ENCODE data around the gene OLIG3.

The OLIG3 gene

DNA sequence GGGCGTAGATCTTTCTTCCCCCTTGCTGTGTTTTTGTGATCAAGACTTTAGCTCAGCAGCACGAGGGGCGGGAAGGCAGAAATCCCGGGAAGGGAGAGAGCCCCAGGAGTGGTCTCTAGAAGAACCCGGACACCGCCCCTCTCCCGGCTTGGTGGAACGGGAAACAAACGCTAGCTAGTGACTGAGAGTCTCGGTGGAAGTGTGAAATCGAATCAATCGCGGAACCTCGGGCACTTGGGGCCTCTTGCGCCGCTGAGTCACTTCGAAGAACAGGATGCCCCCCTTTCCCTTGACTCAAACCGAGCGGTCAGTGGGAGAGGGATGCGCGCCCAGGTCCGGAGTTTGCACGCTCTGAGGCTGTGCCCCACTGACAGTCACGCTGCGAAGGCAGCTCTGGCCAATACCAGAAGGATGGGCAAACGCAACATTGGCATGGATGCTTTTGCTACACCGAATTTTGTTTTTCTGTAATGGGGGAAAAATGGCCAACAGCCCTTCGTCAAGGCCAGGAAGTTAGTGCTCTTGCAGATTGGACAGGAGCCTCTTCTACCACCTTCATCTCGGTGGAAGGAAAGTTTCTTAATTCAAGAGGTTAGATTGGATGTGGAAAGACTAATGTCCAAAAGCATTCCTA is 1.6 kb upstream of the OLIG3 start:
- no peak for DNase-seq (ENCODE audit: low read depth)

DNA sequence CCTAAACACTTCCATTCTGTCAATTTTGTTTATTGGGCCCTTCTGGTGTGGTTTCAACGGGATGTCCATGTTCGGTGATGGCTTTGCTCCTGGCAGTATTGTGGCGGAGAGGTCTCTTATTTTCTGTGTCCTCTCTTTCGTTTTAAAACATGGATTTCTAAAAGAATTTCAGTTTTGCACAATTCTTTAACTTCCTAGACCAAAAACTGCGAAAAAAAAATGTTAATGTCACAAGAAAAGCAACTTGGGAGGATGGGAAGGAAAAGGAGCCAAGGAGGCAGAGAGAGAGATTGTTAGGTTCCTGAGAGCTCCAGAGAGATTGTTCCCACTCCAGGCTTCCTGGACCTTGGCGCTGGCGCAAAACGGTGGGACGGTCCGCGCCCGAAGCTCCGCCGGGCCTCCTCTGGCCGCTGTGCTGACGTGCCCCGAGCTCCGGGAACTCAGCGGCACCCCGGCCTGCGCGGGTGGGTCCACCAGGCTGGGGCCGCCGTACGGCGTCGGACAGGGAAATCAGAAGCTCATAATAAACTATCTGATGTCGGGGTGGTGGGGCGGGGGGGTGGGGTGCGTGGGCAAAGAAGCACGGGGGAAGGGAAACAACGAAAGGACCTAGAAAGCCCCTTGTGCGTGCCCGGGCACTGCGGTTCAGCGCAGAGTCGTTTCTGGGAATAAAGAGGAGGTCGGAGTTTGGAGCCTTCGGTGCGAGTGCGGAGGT is 951 bp upstream of the OLIG3 start:
- no peak for DNase-seq (ENCODE audit: low read depth)

DNA sequence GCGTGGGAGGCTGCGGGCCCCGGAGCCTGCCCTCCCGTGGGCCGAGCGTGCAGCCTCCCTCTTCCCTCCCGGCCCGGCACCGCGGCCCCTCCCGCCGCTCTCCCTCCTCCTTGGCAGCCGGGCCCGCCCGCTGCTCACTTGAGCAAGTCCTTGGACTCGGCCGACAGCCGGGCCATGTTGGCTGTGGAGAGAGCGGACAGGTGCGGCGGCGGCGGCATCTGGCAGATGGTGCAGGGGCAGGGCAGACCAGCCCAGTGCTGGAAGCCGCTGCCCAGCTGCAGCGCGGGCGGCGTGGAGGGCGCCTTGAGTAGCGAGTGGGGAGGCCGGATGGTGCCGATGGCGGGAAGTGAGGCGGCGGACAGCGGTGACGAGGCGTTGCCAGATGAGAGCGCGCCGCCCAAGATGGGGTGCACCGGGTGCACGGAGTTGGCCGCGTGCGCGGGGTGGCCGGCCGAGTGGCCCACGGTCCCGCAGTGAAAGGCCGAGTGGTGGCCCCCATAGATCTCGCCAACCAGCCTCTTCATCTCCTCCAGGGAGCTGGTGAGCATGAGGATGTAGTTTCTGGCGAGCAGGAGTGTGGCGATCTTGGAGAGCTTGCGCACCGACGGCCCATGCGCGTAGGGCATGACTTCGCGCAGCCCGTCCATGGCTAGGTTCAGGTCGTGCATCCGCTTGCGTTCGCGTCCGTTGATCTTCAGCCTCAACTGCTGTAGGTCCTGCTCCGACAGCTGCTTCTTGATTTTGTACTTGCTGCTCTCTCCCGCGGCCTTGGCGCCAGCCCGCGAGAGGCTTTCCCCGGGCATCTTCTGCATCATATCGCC is 766 bp downstream of the OLIG3 start:
- no peak for DNase-seq (ENCODE audit: low read depth)

GRCh38 chr6:137492289-137493217 is 1.6 kb downstream of the OLIG3 start:
- no peak for DNase-seq (ENCODE audit: low read depth)

DNA sequence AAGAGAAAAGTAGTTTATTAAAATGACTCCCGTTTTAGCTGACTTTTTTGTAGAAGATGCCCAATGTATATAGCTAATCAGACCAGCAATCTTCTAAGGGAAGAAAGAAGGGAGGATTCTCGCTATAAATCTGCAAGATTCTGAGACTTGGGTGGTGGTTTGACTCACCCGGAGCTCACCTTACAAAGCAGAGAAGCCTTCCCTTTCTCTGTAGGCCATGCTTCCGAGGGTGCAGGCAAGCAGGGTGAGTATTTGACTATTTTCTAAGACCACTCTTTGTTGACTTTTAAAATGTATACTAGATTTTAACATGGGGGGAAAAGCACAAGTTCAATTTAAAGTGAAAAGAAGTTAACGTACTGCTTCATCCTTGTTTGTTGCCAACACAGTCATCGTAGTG is 2.7 kb downstream of the OLIG3 start:
- DNase-seq (ENCODE audit: low read depth), result no peak

GRCh38 chr6:137490961-137491360 is 3.2 kb downstream of the OLIG3 start:
- no peak for DNase-seq (ENCODE audit: low read depth)

DNA sequence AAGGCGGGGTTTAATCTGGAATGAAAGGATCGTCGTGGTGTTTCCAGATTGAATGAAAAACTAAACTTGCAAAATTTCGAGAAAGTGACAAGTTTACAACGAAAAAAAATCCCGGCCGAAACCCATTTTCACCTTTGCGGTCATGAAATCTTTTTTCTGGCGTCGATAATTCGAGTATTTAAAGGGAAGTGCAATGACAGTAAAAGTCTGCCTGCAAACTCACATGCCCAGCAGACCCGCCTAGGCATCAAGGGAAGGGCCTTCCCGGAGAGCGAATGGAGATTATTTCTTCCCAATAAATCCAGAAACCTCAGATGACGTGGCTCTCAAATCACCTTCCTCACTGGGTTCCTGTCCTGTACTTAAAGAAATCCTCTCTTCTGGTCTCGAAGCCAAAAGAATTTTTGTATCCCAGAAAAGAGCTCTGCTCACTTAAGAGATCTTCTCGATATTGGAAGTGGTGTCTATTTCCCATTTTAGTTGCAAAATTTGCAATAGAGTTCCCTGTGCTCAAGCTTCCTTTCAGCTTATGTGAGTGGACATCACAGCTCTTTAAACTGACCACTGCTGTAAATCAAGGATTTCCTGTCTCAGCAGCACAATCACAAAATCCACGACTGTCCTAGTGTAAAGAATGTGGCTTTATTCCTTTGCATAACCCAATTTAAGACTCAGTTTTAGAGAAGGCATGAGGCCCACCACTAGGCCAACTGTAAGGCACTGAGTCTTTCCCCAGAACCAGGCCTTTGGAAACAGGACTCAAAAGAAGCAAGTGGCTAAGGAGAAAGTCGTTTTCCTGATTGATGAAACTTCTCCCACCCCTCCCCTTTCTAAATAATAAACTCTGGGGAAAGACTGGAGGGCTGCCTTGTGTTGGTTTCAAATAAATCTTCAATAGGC is 3.9 kb downstream of the OLIG3 start:
- DNase-seq (ENCODE audit: low read depth), result no peak

DNA sequence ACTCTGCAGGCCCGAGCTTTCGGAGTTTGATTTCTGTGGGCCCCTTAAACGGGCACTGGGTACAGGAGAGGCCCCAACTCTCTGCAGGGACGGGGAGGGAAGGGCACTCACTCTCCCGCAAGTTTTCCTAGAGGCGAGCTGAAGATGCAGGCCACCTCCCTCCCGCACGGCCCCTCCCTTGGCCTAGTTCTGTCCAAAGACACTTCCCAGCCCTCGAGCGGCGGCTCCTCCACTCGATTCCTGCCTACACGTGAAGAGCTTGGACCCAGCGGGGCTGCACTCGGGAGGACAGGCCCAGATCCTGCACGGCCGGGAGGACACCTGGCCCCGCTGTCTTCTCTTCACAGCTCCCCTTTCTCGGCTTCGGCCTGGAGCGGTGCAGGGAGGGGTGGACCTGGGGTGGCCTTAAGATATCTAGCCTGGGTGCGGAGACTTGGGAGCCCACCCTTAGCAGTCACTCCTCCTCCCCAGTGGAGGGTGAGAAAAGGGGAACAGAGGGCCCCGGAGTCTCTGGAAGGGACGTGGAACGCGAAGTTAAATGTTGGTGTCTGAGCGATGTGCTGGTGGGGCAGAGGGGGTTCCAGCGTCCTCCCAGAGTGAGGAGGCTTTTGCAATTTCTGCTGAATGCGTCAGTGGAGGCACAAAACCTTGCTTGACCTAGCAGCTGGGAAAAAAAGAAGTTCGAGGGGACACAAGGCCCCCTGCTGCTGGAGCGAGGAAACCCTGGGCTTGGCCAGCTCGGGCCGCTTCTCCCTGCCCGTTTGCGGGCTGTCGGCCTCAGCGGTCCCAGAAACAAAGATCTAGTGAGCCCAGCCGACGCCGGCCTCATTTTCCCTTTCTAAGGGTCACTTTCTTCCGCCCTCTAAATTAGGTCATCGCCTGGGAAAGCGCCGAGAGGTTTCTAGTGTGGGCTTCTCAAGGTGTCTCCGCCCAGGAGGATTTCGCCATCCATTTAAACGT is 4.9 kb downstream of the OLIG3 start:
- no peak for DNase-seq (ENCODE audit: low read depth)

DNA sequence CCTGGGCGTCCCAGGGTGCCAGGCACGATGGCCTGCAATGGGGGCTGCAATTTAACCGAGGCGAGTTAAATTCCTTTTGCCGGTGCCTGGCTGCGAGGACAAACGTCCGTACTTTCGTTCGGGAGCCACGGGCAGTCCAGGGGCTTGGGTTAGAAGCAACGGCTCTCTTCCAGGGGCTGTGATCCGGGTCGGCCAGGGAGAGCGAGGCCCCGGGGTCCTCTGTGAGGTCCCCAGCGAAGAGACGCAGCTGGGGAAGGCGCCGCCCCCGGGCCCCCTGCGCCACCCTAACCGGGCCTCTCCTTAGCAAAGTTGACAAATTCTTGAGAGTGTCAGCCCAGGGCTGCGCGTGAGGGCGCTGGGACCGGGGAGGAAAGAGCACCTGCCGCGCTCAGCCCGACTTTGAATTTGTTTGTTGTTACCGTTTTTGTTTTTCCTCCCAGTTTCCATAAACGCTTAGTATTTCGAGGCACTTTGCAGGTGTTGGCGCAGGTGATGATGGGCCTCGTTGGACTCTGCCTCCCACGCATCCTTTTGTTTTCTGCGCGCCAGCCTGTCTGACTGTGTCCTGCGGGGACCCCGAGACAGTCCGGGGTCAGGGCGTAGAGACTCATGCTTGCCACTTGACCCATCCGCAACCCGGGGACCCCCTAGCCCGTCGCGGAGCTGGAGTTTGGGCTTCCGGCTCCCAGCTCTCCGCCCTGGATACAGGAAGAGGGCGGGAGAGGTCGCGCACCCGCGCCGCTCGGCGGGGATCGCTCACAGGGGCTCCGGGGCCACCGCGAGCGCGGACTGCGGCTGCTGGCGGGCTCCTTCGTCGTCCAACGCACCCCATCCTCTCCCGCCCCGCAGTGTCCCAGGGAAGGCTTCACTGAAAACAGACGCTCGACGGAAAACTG is 5.8 kb downstream of the OLIG3 start:
- no peak for DNase-seq (ENCODE audit: low read depth)

- DNase-seq (ENCODE audit: low read depth), result no peak
Measured at GRCh38 chr6:137487869-137488149, 6.4 kb downstream of the OLIG3 start.

- no peak for DNase-seq (ENCODE audit: low read depth)
Measured at GRCh38 chr6:137487181-137487868, 6.9 kb downstream of the OLIG3 start.

- DNase-seq (ENCODE audit: low read depth), result no peak
Measured at GRCh38 chr6:137486416-137486815, 7.8 kb downstream of the OLIG3 start.

DNA sequence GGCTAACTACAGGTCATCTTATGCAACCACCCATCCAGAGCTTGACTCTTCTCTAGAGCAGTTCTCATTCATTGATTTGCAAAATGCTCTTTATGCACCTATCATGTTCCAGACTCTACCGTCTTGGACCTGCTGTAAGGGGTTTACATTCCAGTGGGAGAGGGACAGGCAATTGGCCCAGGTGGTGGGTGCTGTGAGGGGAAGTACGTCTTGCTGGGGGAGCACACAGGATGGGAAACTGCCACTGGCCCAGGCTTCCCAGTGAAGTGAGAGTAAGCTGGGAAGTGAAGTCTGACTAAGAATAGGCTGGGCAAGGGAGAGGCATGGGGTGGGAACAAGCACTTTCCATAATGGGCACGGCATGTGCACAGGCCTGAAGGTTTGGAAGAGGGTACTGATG is 13.8 kb downstream of the OLIG3 start:
- no peak for DNase-seq (ENCODE audit: low read depth)

DNA sequence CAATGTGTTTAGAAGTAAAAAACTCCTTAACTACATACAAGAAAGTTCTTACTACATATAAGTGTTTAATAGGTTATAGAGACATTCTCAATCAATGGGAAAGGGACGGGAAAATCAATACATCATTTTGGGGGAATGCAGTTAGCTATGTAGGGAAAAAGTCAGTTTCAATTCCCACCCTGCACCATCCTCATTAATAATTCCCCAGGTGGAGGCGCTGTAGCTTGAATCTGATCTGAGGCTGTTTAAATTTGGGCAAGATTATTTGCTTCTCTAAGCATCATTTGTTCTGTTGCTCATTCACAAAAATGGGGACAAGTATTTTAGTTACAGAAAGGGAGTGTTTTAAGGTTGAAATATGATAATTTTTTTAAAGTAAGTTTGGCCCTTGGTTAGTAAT is 19.1 kb downstream of the OLIG3 start:
- DNase-seq (ENCODE audit: low read depth), result no peak

DNA sequence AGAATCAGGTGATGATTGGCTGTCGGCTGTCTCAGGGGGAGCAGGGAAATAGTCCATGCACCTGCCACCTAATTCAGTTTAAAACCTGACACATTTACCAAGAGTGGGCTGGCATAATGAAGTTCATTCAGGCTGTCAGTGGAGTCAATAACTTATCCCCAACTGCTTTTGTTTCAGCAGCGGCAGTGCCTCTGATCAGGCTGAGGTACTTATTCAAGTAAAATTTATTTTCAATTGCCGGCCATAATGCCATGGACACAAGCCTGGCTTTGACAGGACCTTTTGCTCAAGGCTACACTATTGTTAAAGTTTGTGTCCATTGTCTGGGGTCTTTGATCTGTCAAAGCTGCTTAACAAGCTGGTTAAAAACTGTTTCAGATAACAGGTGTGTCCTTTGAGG is 20.6 kb downstream of the OLIG3 start:
- DNase-seq (ENCODE audit: low read depth), result no peak

DNA sequence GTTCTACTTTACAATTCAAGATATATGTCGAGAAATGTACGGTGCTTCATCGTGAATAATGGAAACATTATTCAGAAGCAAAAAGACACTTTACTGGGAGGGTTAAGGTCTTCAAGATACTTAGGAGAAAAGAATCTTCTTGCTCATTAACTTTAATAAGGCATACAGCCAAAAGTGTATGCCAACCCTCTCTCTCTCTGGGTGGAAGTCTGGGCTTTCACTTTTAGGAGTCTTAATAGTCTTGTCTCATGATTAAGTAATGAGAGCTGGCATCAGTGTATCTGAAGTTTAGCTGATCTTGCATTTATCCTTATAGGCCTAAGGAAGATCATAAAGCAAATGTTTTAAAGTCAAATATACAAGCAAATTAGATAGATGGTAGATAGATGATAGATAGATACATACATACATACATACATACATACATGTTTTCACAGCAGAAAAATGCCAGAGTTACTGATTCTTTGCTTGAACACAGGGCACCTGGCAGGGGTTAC is 21.5 kb downstream of the OLIG3 start:
- no peak for DNase-seq (ENCODE audit: low read depth)

DNA sequence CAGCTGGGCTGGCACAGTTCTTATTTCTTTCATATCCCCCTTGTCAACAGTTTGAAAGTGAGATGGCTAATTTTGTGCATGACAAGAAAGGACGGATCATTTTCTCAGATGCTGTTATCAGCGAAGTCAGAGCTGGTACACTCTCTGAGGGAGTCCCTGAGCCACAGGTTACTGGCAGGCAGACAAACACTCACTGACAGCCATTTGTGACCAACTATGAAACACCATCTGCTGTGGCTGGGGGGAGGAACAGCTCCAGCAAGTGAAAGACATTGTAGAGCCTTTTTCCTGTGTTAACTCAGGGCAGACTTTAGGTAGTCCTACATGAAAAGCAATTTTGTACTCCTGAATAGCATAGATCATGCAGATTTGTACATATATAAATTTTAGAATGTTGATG is 22.2 kb downstream of the OLIG3 start:
- DNase-seq (ENCODE audit: low read depth), result no peak

DNA sequence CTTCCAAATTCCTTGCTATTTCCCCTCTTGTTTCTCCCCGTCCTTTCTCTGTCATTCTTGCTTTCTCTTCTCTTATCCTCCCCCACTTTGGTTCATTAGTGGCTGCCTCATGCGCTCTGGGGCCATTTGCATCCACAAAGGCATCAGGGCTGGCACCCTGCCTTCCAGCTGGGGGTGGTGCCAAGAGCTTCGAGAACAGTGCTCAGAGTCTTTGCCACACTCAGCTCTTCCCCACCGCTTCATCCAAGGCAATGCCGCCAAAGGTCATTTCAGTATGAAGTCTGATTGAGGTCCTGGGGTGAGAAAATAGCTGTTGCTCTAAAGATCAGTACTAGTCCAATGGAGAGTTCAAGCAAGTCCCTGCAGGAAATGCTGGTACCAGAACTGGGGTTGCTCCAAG is 22.7 kb downstream of the OLIG3 start:
- DNase-seq (ENCODE audit: low read depth), result no peak

Measured in activated T-cell treated with anti-CD3 and anti-CD28 coated beads for 1 hour (primary cell).